SK-MEL-5 (cell line): ENCODE data around the gene PSMD3. TPM values are rescaled to one million over a fixed set of nuclear protein-coding genes. Genes with fewer than 3 reads are reported as not detected.
A peak's percentile ranks its signal among the peaks of the same experiment; 100 is the strongest.

Source experiments
- DNase-seq: peaks from one replicate; pipeline ENCODE4 v3.0.0-alpha.2; 2016; ENCODE audit warnings: low read depth, low spot score
- in situ Hi-C: cut with HindIII; loops from 2 replicates; pipeline ENCODE4 v1.10.0; 2016; ENCODE audit warnings: low sequenced_read_pairs, high pct_unique_total_duplicates, low pct_unique_long_range_greater_than_20kb
- small RNA-seq, 2 experiments: library from RNA; depleted of rRNA; stranded (forward); fragments of <200 nt; gene quantifications; one replicate each; pipeline ENCODE3, GENCODE V24; 2014
- total RNA-seq: library from RNA; depleted of rRNA; stranded (reverse); fragments of >200 nt; shearing (Covaris generic); gene quantifications from 2 replicates; pipeline ENCODE4 v1.2.3, GENCODE V29; 2014; rRNA removed

The PSMD3 gene
- total RNA-seq, 1 experiment from 2014 or later = 125 TPM

DNA sequence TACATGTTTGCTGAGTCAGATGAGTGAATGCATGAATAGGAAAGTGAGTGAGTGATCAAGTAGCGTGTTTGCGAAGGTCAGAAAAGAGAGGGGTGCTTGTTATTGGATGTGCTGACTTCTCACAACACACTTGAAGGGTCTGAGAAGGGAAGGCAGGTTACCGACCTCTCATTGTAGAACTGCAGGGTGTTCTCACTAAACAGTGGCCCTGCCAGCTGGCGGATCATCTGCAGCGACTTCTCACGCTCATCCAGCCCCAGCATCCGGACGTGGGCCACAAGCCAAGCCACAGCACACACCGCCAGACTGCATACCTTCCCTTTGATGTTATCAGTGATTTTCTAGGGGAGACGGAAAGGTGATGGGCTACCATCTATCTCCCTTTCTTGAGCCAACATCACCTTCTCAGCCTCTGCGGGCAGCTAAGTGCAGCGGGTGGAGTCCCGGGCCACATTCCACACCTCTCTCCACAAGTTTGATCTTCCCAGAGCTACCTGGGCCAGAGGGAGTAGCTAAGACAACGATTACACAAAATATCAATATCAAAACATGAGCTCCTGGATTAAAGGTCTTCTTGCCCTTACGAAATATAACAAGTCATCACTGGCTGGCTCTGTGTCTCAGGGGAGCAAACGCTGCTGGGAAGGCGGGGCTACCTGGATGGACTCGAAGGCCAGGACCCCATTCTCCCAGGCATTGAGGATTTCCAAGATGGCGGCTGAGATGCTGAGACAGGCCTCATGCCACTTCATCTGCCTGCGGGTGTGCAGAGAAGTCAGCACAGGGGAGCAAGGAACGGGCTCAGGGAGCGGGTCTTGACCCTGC lies 45.6 kb downstream of the PSMD3 start:
- DNase-seq = no peak
- in situ Hi-C loops = no loop called here

DNA sequence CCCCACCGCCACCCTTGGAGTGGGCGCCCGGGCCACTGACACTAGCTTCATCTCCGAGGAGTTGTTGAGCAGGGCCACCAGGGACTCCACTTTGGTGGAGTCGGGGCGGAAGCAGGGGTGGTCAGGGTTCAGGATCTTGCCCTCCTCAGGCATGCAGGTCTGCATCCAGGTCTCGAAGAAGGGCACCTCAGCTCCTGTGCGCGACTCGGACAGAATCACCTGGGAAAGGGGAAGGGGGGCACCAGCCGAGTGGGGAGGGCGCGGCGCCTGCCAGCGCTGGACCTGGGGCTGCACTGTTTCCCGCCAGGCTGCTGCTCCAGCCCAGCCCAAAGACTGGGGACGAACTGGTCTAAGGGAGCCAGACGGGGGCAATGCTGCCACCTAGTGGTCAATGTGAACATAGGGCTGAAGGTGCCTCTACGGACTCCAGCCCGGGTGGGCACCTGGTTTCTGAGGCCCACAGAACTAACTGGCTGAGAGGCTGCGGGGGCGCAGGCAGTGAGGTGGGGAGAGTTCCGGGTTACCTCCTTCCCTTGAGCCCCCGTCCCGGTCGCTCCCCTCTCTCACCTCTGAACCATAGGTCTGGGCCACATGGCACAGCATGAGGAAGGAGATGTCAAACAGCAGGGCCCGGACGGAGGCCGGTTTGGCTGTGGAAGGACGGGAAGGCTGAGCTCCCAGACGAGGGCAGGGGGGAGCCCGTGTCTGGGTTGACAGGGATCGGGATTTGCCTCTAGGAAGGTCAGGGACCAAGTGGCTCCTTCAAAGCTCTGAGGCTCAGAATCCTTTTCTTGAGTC lies 46.4 kb downstream of the PSMD3 start:
- in situ Hi-C loops = no loop called here
- peak; percentile 83 for DNase-seq

DNA sequence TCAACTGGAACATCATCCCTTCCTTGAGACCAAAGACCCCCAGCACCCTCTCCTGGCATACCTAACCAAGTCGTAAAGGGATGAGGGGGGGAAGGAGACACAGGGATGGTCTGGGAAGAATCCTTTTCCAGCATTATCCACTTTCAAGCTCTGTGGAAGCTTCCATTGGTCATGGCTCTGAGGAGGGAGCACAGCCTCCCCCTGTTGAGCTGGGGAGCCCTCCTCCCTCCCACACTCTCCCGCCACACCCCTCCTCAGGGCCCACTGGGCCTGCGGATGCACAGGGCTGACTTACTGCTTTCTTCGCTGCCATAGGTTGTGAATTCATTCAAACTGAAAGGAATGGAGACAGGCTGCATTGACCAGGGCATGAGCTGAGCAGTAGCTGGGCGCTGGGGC lies 47.0 kb downstream of the PSMD3 start:
- in situ Hi-C loops = no loop called here
- no peak for DNase-seq

DNA sequence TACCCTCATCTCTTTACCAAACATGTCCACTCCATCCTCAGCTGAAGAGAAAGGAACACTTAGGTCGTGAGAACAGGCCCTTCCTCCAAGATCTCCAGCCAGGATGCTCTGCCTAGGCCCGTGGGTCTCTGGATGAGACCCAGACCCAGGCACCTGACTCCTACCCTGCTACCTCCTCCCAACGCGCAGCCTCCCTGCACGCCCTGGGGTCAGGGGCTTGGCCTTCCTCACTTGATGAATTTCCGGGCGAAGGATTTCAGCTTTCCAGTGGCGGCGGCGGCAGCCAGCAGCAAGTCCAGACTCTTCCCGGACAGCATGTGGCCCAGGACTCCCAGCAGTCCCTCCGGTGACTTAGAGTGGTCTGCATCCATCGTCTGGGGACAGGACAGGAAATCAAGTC lies 48.0 kb downstream of the PSMD3 start:
- in situ Hi-C loops = no loop called here
- DNase-seq = no peak

DNA sequence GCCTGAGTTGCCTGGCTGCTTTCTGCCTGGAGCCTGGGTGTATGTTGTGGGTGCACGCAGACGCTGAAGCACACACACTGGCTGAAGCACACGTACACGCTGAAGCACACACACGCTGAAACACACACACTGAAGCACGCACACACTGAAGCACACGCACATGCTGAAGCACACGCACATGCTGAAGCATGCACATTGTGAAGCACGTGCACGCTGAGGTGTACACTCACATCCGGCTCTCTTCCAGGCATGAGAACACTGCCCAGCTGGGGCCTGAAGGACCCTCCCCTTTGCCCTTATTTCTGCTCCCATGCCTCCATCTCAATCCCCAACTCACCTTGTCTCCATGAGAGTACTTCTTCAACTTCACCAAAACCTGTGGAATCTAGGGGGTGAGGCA lies 51.1 kb downstream of the PSMD3 start:
- in situ Hi-C loops = no loop called here
- no peak for DNase-seq

DNA sequence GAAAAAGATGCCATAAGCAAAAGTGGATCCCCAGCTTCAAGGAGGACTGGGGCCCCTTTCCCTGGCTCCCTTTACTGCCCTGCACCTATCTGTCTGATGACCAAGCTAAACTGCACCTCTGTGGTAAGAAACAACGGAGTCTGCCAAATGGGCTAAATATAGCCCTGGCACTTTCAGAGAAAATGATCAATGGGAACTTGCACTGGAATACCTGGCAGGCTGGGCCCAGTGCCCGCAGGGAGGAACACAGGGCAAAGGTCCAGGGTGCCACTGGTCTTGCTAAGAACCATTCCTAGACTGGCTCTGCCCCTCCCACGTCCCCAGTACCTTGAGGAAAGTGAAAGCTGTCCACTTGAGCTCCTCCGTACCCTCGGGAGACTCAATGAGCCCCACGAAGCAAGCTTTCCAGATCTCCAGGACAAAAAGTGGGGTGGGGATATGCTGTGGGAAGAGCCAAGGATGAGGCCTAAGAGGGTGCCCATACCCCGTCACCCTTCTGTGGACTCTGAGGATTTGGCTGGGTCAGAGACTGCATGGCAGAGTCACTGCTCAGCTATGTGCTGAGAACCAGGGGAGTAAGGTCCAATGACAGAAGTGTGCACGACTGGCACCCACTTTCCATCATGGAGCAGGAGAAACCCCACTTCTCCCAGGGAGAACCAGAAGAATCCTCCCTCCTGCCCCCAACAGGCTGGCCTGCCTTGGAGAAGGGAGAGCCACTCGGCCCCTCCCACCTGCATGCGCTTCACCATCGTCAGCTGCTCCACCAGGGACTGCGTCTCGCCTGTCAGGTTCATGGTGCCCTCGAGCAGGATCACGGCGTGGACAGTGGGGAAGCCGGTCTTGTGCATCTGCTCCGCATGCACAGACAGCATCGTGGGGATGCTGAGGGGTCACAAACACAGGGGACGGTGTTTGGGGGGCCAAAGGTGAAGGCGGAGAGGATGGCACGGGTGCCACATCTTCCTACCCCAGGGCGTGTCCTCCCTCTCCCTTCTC lies 52.0 kb downstream of the PSMD3 start:
- DNase-seq = no peak
- in situ Hi-C loops = no loop called here

DNA sequence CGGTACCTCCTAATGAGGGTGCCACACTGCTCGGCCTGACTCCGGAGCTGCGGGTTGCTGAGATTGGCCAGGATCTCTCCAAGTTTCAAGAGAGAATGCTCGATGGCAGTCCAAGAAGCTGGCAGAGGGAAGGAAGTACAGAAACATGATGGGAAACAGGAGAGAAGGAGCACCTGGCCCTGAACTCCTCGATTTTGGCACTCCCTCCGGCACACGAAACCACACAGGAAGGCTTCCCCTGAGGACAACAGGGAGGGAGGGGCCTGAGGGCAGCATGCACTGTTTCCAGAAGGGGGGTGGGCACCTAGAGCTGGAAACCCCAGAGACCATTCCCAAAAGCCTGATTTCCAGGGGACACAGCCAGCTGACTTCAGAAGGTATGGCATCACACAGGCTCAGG lies 52.7 kb downstream of the PSMD3 start:
- DNase-seq = no peak
- in situ Hi-C loops = no loop called here

DNA sequence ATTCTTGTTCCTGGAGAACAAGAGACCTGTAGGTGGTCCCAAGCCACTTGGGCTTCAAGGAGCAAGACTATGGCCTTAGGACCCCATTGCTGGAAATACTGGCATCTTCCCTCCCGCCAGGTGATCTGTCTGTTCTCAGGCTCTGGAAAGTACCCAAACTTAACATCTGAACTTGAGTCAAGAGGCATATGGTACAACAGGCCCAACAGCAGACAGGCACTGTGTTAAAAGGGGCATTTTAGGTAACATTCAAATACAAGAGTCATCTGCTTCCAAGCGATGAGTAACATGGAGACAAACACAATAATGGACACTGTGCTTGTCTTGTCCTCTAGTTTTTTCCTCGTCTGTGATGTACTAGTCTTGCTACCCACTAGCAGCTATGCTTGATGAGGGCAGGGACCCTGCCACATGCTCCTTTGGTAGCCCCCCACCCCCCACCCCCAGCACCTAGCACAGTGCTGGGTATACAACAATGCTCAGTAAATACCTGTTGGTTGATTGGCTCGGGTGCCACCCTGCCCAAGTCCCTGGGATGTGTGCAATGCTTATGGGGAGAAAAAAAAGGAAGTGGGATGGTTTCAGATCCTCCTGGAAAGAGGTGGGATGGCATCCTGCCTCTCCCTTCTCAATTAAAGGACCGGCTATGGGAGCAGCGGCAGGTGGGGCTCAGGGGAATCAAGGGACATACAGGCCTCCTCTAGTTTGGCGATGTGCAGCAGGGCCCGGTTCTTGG lies 54.0 kb downstream of the PSMD3 start:
- no peak for DNase-seq
- in situ Hi-C loops = no loop called here

DNA sequence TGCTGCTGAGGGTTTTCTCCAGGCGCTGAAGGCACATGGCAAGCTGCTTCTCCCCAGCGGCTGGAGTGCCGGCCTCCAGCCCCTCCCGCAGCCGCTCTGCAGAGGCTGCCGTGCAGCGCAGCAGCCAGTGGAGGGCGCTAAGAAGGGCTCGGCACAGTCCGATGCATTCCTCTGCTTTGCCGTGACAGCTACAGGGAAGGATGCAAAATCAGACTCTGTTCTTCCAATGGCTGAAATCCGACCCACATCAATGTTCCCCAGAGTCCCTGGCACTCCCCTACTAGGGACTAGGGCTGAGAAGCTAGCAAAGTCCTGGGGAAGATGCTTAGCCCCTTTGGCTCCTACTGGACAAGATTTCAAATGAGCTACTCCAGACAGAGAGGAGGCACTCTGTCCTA lies 54.6 kb downstream of the PSMD3 start:
- peak; percentile 62 for DNase-seq
- in situ Hi-C loops = no loop called here

DNA sequence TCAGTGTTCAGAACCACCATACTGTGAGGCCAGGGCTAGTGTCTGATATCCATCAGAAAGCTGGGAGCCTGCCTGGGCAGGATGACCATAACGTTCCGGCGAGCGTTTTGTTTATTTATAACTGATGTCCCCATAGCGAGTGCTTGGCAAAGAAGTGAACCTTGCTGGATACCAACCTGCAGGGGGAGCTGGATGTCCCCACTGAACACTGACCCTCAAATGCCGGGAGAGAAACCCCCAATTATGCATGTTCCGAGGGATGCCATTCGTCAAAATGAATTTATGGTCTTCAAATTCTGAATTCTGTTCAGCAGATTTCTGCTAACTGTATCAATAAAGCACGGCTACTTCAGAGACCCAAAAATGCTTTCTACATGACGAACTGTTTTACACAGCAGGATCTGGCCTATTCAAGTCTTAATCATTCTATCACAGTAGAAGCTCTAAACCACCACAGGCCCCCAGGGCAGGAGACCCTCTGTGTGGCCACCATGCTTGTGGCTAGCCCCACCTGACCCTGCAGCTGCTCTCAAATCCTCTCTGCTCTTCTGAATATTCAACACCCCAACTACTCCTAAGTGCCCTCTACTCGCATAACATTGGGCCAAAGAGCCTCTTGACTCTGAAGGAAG lies 58.4 kb downstream of the PSMD3 start:
- in situ Hi-C loops = no loop called here
- peak; percentile 65 for DNase-seq

DNA sequence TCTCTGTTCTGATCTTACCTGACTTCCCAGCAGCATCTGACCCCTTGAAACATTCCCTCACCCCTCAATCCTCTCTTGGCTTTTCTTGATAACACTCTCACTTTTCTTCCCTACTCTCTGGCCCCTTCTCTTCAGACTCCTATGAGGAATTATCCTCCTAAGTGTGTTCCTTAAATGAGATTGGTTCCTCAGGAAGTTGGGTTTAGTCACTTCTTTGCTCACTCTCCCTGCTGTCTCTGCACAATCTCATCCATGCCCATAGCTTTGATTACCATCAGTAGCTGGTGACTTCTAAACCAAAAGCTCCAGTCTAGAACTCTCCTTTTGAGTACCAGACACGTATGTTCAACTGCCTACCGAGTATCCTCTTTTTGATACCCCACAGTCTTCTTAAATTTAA lies 60.6 kb downstream of the PSMD3 start:
- DNase-seq = no peak
- in situ Hi-C loops = no loop called here

Small RNA genes lying within 50 kb of the gene (small RNA-seq; reads per million reads assigned to genes)
- 267 to 901 reads per million in 2 experiments for gene SNORD124

Other genes with a start within 250 kb of the PSMD3 start
- 0.11 TPM in 1 of 2 replicates, not detected in the other for gene GRB7, start 242.9 kb upstream of the PSMD3 start, total RNA-seq
- 0.08 and 0.35 TPM in 2 replicates for gene IKZF3, start 116.5 kb upstream of the PSMD3 start, total RNA-seq
- gene ZPBP2, start 112.6 kb upstream of the PSMD3 start, total RNA-seq = not detected in 2 replicates
- 0.27 and 0.40 TPM in 2 replicates for gene GSDMB, start 62.2 kb upstream of the PSMD3 start, total RNA-seq
- gene ORMDL3, start 53.2 kb upstream of the PSMD3 start, total RNA-seq = 32.4 and 33.7 TPM in 2 replicates
- not detected in 2 replicates for gene LRRC3C, start 53.1 kb upstream of the PSMD3 start, total RNA-seq
- gene GSDMA, start 17.8 kb upstream of the PSMD3 start, total RNA-seq = not detected in 2 replicates
- not detected in 2 replicates for gene CSF3, start 34.6 kb downstream of the PSMD3 start, total RNA-seq
- gene MED24, start 73.6 kb downstream of the PSMD3 start, total RNA-seq = 29.6 and 34.0 TPM in 2 replicates
- 14.3 and 15.9 TPM in 2 replicates for gene THRA, start 82.2 kb downstream of the PSMD3 start, total RNA-seq
- 2.1 and 2.4 TPM in 2 replicates for gene NR1D1, start 119.8 kb downstream of the PSMD3 start, total RNA-seq
- gene MSL1, start 141.2 kb downstream of the PSMD3 start, total RNA-seq = 43.3 and 48.9 TPM in 2 replicates
- gene CASC3, start 159.7 kb downstream of the PSMD3 start, total RNA-seq = 26.4 and 32.0 TPM in 2 replicates
- 1.9 and 2.4 TPM in 2 replicates for gene RAPGEFL1, start 196.7 kb downstream of the PSMD3 start, total RNA-seq
- gene WIPF2, start 238.5 kb downstream of the PSMD3 start, total RNA-seq = 5.1 and 5.7 TPM in 2 replicates